GM12873 (cell line): ENCODE data around the gene SELENOI.

Source experiments
- CTCF ChIP-seq: IDR thresholded peaks from 2 replicates; pipeline ENCODE4 v1.5.1; 2012; ENCODE audit warnings: low read depth, mild to moderate bottlenecking, moderate library complexity, low read length, control low read depth; ENCODE audit not compliant: insufficient read depth; ENCODE audit errors: missing control alignments

SELENOI gene

GRCh38 chr2:26394694-26395093 lies 48.8 kb downstream of the SELENOI start:
- TF ChIP-seq CTCF = no peak

GRCh38 chr2:26395394-26395793 lies 49.5 kb downstream of the SELENOI start:
- no peak for TF ChIP-seq CTCF

- no peak for TF ChIP-seq CTCF
Measured at GRCh38 chr2:26396734-26397298, 50.9 kb downstream of the SELENOI start.

- TF ChIP-seq CTCF = no peak
Measured at GRCh38 chr2:26399771-26400376, 53.9 kb downstream of the SELENOI start.

- TF ChIP-seq CTCF = no peak
Measured at GRCh38 chr2:26400723-26401122, 54.8 kb downstream of the SELENOI start.

GRCh38 chr2:26401739-26402541 lies 56.0 kb downstream of the SELENOI start, which contains the start of gene DRC1:
TSS of gene DRC1 (plus strand) at chr2:26401920. CDS start at chr2:26401990, 70 bp downstream.
- no peak for TF ChIP-seq CTCF

GRCh38 chr2:26407526-26407925 lies 61.6 kb downstream of the SELENOI start:
- no peak for TF ChIP-seq CTCF
